ENCODE results near the gene ETFBKMT.
"Not testable (repeated sequence)": the region's sequence is repeated elsewhere in the genome, so short reads cannot be mapped to it uniquely, and the experiment has no call there.

ETFBKMT gene

GRCh38 chr12:31658471-31659086 lies 909 bp upstream of the ETFBKMT start:
- no peak for FAIRE-seq

DNA sequence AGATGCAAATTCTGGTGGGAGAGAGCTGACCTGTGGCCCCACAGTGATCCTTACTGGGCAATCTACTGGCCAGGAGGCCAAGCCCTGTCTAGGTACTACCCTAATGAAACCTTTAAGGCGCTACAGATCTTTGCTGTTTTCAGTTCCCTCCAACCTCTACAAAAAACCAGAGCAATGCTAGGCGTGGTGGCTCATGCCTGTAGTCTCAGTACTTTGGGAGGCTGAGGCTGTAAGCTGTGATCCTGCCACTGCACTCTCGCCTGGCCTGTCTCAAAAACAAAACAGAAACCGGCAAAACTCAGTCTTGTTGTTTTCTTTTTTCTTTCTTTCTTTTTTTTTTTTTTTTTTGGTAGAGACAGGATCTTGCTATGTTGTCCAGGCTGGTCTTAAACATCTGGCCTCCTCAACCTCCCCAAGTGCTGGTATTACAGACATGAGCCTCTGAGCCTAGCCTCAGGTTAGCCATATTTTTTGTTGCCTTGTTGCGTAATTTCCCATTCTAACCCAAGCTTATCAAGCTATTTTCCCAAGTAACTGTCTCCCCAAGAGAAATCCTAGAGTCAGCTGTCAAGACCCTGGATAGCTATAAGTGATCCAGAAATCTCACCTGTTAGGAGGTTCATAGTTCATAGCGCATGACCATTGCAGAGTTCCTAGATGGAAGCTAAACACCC lies 2.8 kb downstream of the ETFBKMT start:
- FAIRE-seq = no peak

DNA sequence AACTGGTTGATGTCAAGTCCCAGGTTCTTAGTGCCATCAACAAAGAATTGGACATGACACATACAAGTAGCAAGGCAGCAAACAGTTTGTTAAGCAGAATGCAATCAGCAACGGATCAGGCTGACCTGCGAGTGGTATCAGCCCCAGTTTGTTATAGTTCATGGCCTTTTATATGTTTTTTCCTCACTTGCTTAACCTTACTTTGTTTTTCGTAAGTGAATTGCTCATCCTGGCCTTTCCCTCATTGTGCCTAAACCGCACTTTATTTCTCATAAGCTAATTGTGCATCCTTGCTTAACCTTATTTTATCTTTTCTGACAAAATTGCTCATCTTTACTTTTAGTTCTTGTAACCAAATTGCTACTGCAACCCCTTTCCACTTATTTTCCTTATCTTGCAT lies 4.1 kb downstream of the ETFBKMT start:
- FAIRE-seq = no peak

DNA sequence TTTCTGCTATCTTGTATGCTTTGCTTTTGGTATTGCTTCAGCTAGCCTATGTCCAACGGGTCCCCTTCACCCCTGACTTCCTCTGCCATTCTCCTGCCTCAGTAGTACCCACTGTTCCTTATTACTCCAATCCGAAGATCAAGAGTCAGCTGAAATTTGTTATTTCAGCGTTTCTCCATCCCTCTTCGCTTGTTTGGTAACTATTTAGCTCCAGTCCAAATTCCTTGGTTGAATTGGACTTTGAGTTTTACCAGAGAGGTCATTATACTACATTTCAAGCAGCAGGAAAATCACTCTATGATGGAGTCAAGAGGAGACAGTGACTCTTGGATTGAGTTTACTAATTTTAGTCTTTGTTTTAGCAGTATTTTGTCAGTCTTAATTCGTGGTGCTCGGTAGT lies 4.5 kb downstream of the ETFBKMT start:
- FAIRE-seq = no peak

DNA sequence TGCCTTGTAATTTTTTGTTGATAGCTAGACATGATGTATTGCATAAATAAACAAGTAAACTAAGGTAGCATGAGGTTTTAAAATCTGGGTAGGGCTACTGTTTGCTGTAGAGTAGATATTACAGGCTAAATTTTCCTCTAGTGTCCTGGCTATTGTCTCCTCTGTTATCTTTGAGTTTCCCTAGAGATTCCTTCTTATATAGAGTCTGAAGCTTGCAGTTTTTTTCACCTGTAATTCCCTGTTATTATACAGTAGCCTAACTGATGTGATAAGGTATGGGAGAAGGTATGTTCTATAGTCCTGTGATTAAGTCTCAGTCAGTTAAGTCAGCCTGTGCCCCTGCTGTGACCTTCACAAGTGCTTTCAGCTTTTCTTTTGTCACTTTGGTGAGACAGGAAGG lies 9.5 kb downstream of the ETFBKMT start:
- FAIRE-seq = no peak

- FAIRE-seq = not testable (repeated sequence)
Observed at GRCh38 chr12:31669582-31669981, 10.1 kb downstream of the ETFBKMT start.

DNA sequence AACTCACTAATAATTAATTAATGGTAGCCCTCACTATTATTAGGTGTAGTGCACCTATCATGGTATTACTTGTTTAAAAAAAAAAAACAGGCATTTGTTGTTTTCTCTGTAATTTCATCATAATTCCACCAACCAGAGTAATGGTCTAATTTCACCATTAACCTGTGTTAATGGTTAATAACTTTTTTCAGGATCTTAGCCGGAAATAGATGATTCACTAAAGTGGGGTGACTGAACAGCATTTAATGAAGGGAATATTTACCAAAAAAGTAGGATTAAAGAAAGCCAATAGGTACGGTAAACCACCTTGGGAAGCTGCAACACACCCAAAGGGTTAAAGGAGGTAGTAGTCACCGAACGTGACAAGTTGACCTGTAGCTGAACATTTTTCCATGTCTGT lies 13.0 kb downstream of the ETFBKMT start:
- no peak for FAIRE-seq

- FAIRE-seq = no peak
Observed at GRCh38 chr12:31682136-31682962, 22.9 kb downstream of the ETFBKMT start.

- no peak for FAIRE-seq
Observed at GRCh38 chr12:31685801-31686200, 26.3 kb downstream of the ETFBKMT start.

DNA sequence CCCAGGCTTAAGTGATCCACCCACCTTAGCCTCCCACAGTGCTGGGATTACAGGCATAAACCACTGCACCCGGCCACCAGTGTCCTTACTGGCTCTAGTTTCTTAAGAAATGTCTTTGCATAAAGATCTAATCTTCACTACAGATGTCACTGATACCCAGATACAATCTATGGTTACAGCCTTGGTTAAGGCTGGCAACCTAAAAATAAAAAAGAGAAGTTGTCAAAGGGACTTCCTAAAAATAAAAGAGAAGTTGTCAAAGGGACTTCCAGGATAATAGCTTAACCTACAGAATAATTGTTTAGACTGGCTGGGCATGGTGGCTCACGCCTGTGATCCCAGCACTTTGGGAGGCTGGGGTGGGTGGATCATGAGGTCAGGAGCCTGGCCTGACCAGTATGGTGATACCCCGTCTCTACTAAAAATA lies 27.6 kb downstream of the ETFBKMT start:
- FAIRE-seq = no peak

DNA sequence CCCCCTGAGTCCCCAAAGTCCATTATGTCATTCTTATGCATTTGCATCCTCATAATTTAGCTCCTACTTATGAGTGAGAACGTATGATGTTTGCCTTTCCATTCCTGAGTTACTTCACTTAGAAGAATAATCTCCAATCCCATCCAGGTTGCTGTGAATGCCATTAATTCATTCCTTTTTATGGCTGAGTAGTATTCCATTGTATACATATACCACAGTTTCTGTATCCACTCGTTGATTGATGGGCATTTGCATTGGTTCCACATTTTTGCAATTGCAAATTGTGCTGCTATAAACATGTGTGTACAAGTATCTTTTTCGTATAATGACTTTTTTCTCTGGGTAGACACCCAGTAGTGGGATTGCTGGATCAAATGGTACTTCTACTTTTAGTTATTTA lies 30.4 kb downstream of the ETFBKMT start:
- FAIRE-seq = not testable (repeated sequence)

- no peak for FAIRE-seq
Observed at GRCh38 chr12:31702047-31702446, 42.6 kb downstream of the ETFBKMT start.

DNA sequence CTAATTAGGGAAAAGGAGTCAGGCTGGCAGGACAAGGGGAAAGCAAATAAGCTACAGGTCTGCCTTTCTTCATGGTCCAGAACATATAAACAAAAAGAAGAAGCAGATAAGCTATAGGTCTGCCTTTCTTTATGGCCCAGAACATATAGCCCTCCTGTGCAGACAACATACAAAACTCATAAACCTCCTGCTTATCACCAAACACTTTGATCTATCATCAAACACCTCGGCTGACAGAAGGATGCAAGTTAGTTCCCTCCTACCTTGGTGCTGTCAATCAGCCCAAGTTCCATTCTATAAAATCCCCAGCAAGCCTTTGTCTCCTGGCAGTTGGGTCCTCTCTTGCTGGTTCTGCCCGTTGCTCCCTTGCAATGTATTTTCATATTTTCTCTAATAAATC lies 46.1 kb downstream of the ETFBKMT start:
- no peak for FAIRE-seq

DNA sequence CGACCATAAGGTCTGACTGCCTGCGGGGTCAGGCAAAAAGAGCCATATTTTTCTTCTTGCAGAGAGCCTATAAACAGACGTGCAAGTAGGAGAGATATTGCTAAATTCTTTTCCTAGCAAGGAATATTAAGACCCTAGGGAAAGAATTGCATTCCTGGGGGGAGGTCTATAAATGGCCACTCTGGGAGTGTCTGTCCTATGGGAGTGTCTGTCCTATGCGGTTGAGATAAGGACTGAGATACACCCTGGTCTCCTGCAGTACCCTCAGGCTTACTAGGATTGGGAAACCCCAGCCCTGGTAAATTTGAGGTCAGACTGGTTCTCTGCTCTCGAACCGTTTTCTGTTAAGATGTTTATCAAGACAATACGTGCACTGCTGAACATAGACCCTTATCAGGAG lies 48.6 kb downstream of the ETFBKMT start:
- FAIRE-seq = not testable (repeated sequence)

DNA sequence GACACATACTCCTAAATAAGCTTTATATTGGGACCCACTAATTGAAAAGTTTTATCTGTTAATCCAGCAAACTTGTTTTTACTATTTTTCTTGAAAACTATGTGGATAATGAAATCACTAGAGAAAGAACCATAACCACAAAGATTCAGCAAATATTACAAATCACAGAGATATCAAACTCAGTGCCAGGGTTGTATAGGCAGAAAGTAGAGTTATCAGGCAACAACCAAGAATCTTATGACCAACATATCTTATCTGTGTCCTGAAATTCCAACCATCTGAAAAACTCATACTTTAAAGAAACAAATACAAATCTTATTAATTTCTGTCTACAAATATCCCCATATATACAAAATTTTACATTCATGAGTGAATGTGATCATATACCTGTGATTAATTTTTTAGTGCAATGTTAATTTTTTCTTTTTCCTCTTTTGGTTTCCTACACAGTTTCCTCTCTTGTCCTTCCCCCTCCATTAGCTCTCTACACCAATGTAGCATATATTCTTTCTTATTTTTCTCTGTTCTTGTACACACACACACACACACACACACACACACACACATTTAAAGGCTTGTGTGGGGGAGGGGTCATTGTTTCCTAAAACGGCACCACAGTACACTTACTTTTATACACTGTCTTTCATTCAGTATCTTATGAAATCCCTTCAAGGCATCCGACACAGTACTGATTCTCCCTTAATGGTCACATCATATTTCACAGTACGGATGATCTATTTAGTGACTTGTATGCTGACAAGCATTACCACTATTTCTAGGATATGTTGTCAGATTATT lies 50.7 kb downstream of the ETFBKMT start:
- FAIRE-seq = no peak

DNA sequence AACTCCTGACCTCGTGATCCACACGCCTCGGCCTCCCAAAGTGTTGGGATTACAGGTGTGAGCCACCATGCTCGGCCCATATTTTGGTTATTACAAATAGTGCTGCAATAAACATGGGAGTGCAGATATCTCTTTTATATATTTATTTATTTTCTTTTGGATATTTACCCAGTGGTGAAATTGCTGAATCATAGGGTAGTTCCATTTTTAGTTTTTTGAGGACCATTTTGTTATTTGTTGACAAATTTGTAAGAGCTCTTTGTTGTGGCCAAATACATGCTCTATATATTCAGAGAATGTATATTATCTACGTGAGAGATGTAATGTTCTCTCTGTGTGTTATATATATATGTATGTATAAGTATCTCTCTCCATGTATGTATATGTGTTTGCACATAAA lies 53.4 kb downstream of the ETFBKMT start:
- FAIRE-seq = no peak

DNA sequence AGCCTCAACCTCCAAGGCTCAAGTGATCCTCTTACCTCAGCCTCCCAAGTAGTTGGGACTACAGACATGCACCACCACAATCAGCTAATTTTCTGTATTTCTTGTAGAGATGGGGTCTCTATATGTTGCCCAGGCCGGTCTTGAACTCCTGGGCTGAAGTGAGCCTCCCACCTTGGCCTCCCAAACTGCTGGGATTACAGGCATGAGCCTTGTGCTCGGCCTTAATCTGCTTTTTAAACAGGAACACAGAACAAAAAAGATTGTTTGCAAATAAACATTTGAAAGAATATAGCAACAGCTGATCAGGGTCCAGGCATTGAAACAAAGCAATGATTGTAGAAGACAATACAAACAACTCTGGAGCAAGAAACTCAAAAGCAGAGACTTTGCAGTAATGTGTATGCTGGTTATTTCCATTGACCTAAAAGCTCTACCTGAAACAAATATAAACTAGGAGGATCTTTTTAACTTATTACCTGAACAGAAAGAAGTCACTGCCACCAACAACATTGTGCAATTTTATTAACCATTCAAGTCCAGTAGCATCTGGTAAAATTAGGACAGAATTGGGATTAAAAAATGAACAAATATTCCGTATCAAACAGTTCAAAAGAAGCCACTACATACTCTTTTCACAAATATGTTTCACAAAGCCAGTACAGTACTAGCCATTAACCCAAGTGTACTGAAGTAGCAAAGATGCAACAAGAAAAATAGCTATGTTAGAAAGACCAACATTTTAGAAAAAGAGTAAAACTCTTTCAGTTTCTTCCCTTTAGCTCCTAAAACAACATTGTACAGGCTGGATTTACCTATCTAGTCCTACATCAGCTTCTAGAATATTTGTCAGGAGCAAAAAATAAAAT lies 55.2 kb downstream of the ETFBKMT start:
- FAIRE-seq = no peak

DNA sequence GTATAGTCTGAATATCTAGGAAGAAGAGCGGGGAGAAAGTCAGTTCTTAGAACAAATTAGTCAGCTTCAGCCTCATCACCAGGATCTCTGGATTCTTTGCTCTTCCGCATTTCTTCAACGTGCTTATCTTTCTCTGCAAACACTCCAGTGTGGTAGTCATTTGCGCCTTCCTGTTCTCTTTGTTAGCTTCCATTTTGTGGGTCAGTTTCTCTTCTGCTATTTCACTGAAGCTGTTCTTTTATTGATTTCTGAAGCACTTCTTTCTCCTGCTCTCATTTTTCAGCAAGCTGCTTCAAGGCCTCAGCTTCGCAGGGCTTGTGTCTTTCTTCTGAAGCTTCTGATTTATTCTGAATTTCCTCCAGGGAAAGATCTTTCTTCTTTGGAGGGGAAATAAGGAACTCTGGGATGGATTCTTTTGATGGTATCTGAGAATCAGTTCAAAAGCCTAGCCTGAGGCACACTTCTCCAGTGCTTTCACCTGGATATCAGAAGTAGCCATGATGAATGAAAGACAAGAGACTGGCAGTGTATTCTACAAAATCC lies 55.9 kb downstream of the ETFBKMT start:
- no peak for FAIRE-seq

GRCh38 chr12:31716998-31717397 lies 57.5 kb downstream of the ETFBKMT start:
- FAIRE-seq = not testable (repeated sequence)

DNA sequence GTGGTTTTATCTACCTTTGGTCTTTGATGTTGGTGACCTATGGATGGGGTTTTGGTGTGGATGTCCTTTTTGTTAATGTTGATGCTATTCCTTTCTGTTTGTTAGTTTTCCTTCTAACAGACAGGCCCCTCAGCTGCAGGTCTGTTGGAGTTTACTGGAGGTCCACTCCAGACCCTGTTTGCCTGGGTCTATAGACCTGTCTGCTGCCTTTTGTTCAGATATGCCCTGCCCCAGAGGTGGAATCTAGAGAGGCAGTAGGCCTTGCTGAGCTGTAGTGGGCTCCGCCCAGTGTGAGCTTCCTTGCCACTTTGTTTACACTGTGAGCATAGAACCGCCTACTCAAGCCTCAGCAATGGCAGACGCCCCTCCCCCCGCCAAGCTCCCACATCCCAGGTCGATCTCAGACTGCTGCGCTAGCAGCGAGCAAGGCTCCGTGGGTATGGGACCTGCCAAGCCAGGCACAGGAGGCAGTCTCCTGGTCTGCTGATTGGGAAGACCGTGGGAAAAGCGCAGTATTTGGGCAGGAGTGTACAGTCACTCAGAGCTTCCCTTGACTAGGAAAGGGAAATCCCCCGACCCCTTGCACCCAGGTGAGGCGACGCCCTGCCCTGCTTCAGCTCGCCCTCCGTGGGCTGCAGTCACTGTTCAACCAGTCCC lies 59.2 kb downstream of the ETFBKMT start:
- not testable (repeated sequence) for FAIRE-seq

- FAIRE-seq = no peak
Observed at GRCh38 chr12:31722580-31722979, 63.1 kb downstream of the ETFBKMT start.

Data from endometrium (tissue), 2 donors.